HepG2 (cell line): ENCODE data around the gene IRS1.

ENCODE experiments used
- CBX1 ChIP-seq: IDR thresholded peaks from one replicate; pipeline ENCODE4 v1.6.1; 2016; ENCODE audit warnings: antibody characterized with exemption, low read depth
- CTCF ChIP-seq: sonication (generic); formaldehyde crosslinking; IDR thresholded peaks from 2 replicates; pipeline ENCODE4 v1.5.0; 2020; ENCODE audit warnings: mild to moderate bottlenecking, missing genetic modification reagents, moderate library complexity
- FOSL2 ChIP-seq: sonication (generic); formaldehyde crosslinking; IDR thresholded peaks from 2 replicates; pipeline ENCODE4 v1.4.0; 2020; ENCODE audit warnings: missing genetic modification reagents
- POLR2AphosphoS5 ChIP-seq: IDR thresholded peaks from 2 replicates; pipeline ENCODE4 v1.6.1; 2012; ENCODE audit warnings: low read depth, low read length
- RAD51 ChIP-seq: fragments of 450-650 bp; IDR thresholded peaks from 2 replicates; pipeline ENCODE4 v1.6.1; 2016; ENCODE audit warnings: borderline replicate concordance
- SP2 ChIP-seq: sonication (generic); formaldehyde crosslinking; IDR thresholded peaks from 2 replicates; pipeline ENCODE4 v1.5.1; 2020; ENCODE audit warnings: mild to moderate bottlenecking, missing genetic modification reagents
- THRA ChIP-seq: sonication (generic); formaldehyde crosslinking; IDR thresholded peaks from 2 replicates; pipeline ENCODE4 v1.4.0; 2020; ENCODE audit warnings: missing genetic modification reagents, borderline replicate concordance
- ZNF17 ChIP-seq: sonication (generic); formaldehyde crosslinking; IDR thresholded peaks from 2 replicates; pipeline ENCODE4 v1.5.0; 2020; ENCODE audit warnings: mild to moderate bottlenecking, missing genetic modification reagents
- ZNF274 ChIP-seq: sonication (generic); formaldehyde crosslinking; IDR thresholded peaks from 2 replicates; pipeline ENCODE4 v1.5.1; 2020; ENCODE audit warnings: mild to moderate bottlenecking, missing genetic modification reagents
- TF ChIP-seq, protein P1 (sequence below): sonication (generic); formaldehyde crosslinking; IDR thresholded peaks from 2 replicates; pipeline ENCODE4 v1.8.0; 2022; ENCODE audit warnings: missing genetic modification reagents, mild to moderate bottlenecking, borderline replicate concordance

GRCh38 chr2:226743915-226744314 is 55.7 kb downstream of the IRS1 start:
- TF ChIP-seq SP2 (CRISPR knock-in tag): no peak
- no peak for TF ChIP-seq POLR2AphosphoS5
- TF ChIP-seq ZNF274 (CRISPR knock-in tag): no peak
- TF ChIP-seq THRA: no peak
- no peak for TF ChIP-seq CBX1
- TF ChIP-seq ZNF17 (CRISPR knock-in tag): no peak
- TF ChIP-seq, protein P1, sequence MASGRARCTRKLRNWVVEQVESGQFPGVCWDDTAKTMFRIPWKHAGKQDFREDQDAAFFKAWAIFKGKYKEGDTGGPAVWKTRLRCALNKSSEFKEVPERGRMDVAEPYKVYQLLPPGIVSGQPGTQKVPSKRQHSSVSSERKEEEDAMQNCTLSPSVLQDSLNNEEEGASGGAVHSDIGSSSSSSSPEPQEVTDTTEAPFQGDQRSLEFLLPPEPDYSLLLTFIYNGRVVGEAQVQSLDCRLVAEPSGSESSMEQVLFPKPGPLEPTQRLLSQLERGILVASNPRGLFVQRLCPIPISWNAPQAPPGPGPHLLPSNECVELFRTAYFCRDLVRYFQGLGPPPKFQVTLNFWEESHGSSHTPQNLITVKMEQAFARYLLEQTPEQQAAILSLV (CRISPR knock-in tag): no peak
- no peak for TF ChIP-seq CTCF
- no peak for TF ChIP-seq RAD51
- TF ChIP-seq FOSL2 (CRISPR knock-in tag): no peak
